ENCODE data around the gene BDP1. TPM values are rescaled to one million over a fixed set of nuclear protein-coding genes. Genes with fewer than 3 reads are reported as not detected.
"Not testable (repeated sequence)": the region's sequence is repeated elsewhere in the genome, so short reads cannot be mapped to it uniquely, and the experiment has no call there.

Gene BDP1, protein sequence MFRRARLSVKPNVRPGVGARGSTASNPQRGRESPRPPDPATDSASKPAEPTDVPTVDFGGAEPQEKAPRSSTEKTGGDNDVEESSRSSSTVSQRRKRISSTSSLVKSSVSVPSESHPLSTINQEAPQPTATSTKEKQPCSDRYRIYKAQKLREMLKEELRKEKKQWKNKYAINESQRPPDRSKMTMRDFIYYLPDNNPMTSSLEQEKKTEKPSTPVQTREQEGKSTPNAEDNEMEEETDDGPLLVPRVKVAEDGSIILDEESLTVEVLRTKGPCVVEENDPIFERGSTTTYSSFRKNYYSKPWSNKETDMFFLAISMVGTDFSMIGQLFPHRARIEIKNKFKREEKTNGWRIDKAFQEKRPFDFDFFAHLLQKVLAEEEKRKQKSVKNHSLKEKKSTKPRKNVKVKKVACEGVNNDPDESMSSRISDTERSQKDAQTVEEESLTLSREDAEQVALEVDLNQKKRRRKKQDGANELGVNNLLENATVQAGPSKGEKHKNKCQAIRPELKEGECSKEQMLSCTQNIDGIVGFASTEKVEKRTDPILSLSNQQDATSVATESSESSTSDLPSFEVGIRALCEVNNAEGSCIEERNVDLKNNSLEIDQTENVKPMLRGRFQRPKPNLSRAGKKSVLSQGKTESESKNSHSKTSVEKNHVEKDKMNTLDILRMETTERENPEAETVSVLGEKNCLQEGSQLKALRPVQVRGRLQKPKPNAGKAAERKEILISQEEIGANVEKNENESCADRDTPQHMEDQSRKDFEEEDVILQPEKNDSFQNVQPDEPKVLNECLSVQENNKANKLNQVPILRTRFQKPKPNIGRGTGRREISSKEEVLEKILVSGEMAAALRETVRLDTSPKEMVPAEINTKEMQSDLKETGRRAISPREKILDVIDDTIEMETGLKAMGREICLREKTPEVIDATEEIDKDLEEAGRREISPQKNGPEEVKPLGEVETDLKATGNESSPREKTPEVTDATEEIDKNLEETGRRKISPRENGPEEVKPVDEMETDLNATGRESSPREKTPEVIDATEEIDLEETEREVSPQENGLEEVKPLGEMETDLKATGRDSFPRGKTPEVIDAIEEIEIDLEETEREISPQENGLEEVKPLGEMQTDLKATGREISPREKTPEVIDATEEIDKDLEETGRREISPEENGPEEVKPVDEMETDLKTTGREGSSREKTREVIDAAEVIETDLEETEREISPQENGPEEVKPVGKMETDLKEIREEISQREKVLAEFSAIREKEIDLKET (N-terminal part only)
- total RNA-seq (10 to 100 TPM; 37.8 to 38.7 TPM), total RNA-seq (234 to 312 reads per million in 2 donors)

DNA sequence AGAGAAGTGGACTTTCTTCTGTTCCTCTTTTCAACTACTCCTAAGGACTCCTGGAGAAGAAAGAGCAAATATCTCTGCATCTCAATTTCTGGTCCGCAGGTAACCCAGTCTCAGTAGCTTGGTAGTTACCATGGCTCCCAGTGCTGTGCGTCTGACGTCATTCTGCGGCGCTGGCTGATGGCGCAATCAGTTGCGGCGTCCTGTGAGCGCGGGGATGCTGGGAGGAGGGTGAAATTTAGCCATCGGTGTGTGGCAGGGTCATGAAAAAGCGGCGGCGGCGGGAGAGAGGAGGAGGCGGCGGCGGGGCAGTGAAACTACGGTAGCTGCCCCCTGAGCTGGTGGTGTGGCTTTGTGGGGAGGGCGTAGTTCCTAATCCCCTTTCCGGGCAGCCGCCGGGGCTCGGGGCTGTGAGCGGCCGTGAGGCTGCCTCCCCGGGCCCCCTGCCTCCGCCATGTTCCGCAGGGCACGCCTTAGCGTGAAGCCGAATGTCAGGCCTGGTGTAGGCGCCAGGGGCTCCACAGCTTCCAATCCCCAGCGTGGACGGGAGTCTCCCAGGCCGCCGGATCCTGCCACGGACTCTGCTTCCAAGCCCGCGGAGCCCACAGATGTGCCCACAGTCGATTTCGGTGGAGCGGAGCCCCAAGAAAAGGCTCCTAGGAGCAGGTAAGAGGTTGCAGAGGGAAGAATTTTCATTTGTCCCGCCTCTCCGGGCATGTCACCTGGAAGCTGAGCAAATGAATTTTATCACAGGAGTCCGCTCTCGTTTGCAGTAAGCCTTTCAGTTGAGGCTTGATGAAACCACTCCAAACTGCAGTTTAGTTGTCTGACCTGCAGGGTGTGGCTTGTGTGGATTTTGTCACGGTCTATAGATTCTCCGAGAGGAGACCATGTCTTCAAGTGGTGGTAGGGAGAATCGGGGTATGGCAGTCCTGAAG, at the start of gene BDP1:
Gene BDP1, plus strand, starts transcription at position 225 of the 935 bp plus-strand sequence. Its CDS starts 227 bp downstream, at position 452.
- H3K9me3 ChIP-seq (ENCODE audit: control insufficient read depth, low read length, poor library complexity, severe bottlenecking), result no peaks in the 10 kb centered on the region
- Mint-ChIP-seq H3K4me3 (peak within 1 kb of the TSS; percentile 98), H3K36me3 (ENCODE audit: low read depth) (peaks cover 5% of the 10 kb centered on the region), H3K4me1 (peaks cover 22% of the 10 kb centered on the region), H3K27ac (peak within 1 kb of the TSS; percentile 97), H3K27me3 (peaks cover 19% of the 10 kb centered on the region)
- DNase-seq (peak; percentile 83 to 97 (median 88)), ATAC-seq (peak; percentile 89)

DNA sequence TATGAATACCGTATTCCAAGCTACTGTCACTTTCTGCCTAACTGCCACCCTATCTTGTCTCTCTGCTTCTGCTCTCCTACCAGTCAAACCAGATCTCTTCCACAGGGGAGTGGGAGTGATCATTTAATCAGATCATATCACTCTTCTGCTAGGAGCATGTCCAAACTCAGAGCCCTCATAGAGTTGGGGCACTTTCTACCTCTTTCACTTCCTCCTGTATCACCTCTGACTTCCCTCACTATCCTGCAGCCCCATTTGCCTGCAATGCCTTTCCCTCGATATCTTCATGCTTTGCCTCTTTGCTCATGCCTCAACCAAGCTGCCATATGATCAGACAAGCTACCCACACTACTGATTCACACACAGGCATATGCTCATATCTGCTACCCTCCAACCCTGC, 45.4 kb upstream of the BDP1 start:
- ATAC-seq; H3K9me3 ChIP-seq (ENCODE audit: control insufficient read depth, low read length, poor library complexity, severe bottlenecking); H3K27ac Mint-ChIP-seq; DNase-seq; H3K36me3 Mint-ChIP-seq (ENCODE audit: low read depth); H3K4me3 Mint-ChIP-seq; H3K4me1 Mint-ChIP-seq: not testable (repeated sequence)
- H3K27me3 Mint-ChIP-seq, result peaks cover 34% of the 10 kb centered on the region

DNA sequence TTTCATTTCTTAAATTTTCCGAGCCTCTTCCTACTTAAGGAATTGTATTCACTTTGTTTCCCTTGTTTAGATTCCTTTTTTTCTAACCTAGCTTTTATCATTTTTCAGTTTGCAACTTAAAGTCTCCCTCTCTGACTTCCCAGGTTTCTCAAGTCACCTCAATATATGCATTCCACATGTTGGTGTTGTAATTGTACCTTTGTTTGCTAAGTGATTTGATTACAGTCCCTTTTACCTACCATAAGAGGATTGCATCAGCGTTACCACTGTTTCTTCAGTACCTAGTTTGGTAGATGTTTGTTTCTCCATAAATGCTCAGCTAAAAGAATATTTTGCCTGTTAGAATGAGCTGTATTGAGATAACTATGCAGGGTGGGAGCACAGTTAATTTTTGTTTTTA, 39.8 kb upstream of the BDP1 start:
- ATAC-seq; H3K4me1 Mint-ChIP-seq; H3K9me3 ChIP-seq (ENCODE audit: control insufficient read depth, low read length, poor library complexity, severe bottlenecking); H3K4me3 Mint-ChIP-seq; DNase-seq; H3K36me3 Mint-ChIP-seq (ENCODE audit: low read depth); H3K27ac Mint-ChIP-seq: not testable (repeated sequence)
- peaks cover 58% of the 10 kb centered on the region for H3K27me3 Mint-ChIP-seq

DNA sequence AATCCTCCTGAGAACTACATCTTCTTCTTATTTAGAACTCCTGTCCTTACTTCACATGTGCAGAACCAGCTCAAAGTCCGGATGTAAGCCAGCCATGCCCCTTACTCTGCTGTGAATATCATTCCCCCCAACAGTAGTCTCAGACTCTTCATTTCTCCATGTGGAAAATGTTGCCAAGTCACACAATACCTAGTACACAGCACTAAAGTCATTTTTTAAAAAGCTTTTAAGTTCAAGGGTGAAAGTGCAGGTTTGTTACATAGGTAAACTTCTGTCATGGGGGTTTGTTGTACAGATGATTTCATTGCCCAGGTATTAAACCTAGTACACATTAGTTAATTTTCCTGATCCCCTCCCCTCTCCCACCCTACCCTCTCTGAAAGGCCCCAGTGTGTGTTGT, 37.4 kb upstream of the BDP1 start:
- peaks cover 57% of the 10 kb centered on the region for H3K27me3 Mint-ChIP-seq
- not testable (repeated sequence) for H3K36me3 Mint-ChIP-seq (ENCODE audit: low read depth)

DNA sequence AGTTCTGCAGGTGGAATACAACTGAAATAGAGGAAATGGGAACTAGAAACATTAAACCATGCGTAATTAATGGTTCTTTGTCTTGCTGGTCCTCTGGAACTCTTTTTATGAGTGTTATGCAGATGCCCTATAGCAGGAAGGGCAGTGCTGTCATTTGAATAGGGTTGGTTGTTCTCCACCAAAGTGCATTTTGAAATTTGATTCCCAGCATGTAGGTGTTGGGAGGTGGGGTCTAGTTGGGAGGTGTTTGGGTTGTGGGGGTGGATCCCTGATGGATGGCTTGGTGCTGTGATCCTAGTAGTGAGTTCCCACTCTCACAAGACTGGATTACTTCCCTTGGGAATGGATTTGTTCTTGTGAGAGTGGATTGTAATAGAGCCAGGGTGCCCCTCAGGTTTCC, 34.2 kb upstream of the BDP1 start:
- H3K27ac Mint-ChIP-seq; DNase-seq; ATAC-seq; H3K4me1 Mint-ChIP-seq; H3K9me3 ChIP-seq (ENCODE audit: control insufficient read depth, low read length, poor library complexity, severe bottlenecking); H3K36me3 Mint-ChIP-seq (ENCODE audit: low read depth); H3K4me3 Mint-ChIP-seq: not testable (repeated sequence)
- peaks cover 53% of the 10 kb centered on the region for H3K27me3 Mint-ChIP-seq

More for the DNA sequence above, 37.4 kb upstream of the BDP1 start:
- not testable (repeated sequence) for H3K4me1 Mint-ChIP-seq; ATAC-seq; H3K4me3 Mint-ChIP-seq; DNase-seq; H3K27ac Mint-ChIP-seq; H3K9me3 ChIP-seq (ENCODE audit: control insufficient read depth, low read length, poor library complexity, severe bottlenecking)

DNA sequence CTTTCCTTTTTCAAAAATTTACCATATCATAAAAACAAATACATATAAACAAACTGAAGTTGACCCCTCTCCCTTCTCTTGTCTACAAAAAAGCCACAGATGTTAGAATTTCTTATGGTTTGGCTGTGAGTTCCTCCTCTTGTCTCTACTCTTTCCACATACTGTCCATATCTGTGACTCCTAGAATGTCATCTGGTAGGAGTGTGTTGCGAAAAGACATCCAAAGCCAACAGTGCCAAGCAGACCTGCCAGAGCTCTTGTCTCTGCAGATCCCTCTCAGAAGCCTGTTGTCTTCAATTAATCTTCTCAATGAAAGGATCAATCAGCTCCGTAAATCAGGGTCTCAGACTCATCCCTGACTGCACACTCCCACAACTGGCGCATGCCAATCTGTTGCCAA, 31.6 kb upstream of the BDP1 start:
- H3K4me1 Mint-ChIP-seq, result not testable (repeated sequence)

DNA sequence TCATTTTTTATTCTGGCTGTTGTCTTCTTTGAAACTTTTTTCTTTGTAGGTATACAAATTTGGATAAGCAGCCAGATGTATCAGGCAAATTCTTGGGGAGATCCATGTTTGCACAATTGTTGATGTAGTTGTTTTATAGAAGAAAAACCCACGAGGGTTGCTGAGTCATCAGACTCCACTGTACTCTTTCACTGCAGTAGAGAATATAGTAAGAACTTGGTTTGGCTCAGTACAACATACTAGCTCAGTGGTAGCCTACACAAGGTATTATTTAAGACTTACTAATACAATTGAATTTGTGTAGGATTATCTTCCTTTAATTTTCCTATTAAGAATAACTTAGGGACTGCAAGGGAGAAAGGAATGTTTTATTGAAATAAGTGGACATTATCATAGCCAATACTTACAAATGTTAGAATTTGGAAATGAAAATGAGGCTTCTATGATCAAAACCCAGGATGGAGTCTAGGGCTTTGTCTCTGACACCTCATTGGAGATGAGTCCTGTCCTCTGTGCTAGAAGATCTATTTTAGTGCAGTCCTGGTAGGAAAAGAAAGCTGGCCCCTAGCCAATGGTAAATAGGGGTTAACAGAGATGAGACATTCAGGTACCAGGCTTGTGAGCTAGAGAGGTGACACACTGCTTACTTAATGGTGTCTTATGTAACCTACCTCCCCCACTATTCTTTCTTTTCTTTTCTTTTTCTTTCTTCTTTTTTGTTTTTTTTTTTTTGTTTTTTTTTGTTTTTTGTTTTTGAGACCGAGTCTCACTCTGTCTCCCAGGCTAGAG, 28.6 kb upstream of the BDP1 start:
- DNase-seq; H3K27ac Mint-ChIP-seq; ATAC-seq; H3K4me1 Mint-ChIP-seq; H3K4me3 Mint-ChIP-seq; H3K9me3 ChIP-seq (ENCODE audit: control insufficient read depth, low read length, poor library complexity, severe bottlenecking); H3K36me3 Mint-ChIP-seq (ENCODE audit: low read depth): not testable (repeated sequence)
- peaks cover 34% of the 10 kb centered on the region for H3K27me3 Mint-ChIP-seq

More for the DNA sequence above, 31.6 kb upstream of the BDP1 start:
- peaks cover 35% of the 10 kb centered on the region for H3K27me3 Mint-ChIP-seq
- H3K36me3 Mint-ChIP-seq (ENCODE audit: low read depth); H3K27ac Mint-ChIP-seq; H3K4me3 Mint-ChIP-seq; H3K9me3 ChIP-seq (ENCODE audit: control insufficient read depth, low read length, poor library complexity, severe bottlenecking); DNase-seq; ATAC-seq: not testable (repeated sequence)

DNA sequence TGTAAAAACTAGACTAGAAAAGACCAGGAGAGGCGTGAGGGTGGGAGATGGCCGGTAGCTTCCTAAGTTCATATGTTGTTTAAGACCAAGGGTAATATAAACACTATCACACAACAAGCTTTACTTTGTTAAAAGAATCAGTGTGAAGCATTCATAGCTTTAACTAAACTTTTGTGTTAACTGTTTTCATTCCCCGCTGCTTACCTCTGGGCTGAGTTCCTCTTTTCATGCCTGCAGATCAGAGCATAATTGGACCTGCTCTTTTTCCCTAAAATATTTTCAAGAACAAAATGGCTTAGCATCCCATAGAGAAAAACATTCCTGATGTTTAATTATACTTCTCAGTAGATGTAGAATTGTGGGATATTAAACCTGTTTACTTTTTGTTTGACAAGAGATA, 23.0 kb upstream of the BDP1 start:
- not testable (repeated sequence) for H3K4me3 Mint-ChIP-seq; ATAC-seq; DNase-seq; H3K9me3 ChIP-seq (ENCODE audit: control insufficient read depth, low read length, poor library complexity, severe bottlenecking); H3K27ac Mint-ChIP-seq; H3K4me1 Mint-ChIP-seq; H3K36me3 Mint-ChIP-seq (ENCODE audit: low read depth)
- peaks cover 28% of the 10 kb centered on the region for H3K27me3 Mint-ChIP-seq

DNA sequence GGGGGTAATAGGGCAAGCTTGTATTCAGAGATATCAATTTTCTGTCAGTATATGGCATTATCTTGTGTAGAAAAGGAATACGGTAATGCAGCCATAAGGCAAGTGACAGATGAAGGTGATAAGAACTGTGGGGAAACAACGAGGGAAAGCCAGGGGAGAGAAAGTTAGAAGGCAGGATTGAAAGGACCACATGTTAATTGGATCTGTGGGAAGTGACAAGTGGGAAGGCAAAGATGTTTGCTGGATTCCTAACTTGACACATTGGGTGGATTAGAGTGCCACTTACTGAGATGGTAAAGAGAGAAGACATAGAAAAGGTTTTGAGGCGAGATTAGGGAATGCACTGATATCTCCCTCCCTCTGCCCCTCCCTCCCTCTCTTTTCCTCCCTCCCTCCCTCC, 20.6 kb upstream of the BDP1 start:
- H3K27me3 Mint-ChIP-seq, result peaks cover 17% of the 10 kb centered on the region
- H3K27ac Mint-ChIP-seq; H3K36me3 Mint-ChIP-seq (ENCODE audit: low read depth): not testable (repeated sequence)

DNA sequence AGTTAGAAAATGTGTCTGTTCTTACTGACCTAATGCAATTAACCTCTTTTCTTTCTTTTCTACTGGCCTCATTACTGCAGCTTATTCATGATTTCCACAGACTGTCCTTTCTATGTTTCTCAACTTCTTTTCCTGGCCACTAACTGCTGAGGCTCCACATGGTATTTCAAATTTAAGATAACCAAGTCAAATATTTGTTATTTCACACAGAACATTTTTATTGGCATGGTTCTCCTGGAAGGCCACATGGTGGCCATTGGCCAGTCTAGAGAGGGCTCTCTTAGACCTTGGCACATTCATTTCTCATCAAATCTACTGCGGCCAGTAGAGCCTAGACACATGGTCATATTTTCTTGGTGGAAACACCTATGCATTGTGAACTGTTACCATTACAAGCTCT, 13.9 kb upstream of the BDP1 start:
- H3K27me3 Mint-ChIP-seq, result peaks cover 20% of the 10 kb centered on the region
- H3K36me3 Mint-ChIP-seq (ENCODE audit: low read depth); DNase-seq; H3K9me3 ChIP-seq (ENCODE audit: control insufficient read depth, low read length, poor library complexity, severe bottlenecking); ATAC-seq; H3K4me1 Mint-ChIP-seq; H3K27ac Mint-ChIP-seq; H3K4me3 Mint-ChIP-seq: not testable (repeated sequence)

More for the DNA sequence above, 20.6 kb upstream of the BDP1 start:
- not testable (repeated sequence) for H3K4me3 Mint-ChIP-seq; ATAC-seq; H3K4me1 Mint-ChIP-seq; H3K9me3 ChIP-seq (ENCODE audit: control insufficient read depth, low read length, poor library complexity, severe bottlenecking); DNase-seq

DNA sequence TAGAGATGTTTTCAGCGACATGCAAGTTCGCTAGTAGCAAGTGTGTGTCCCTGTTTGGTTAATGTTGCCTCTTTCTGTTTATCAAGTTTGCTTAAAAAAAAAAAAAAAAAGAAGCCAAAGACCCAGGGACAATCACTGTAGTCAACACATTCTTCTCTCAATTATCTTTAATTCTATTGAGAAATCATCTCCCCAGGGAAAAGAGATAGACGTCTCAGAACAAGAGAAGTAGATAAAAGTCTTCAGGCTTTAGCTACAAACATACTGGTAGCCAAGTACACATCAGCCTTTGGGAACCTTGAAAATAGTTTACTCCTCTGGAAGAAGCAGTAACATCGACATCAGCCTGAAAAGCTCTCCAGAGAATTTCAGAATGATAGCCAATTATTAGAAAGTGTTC, 11.6 kb upstream of the BDP1 start:
- not testable (repeated sequence) for H3K4me3 Mint-ChIP-seq
- peaks cover 20% of the 10 kb centered on the region for H3K27me3 Mint-ChIP-seq

More for the DNA sequence above, 11.6 kb upstream of the BDP1 start:
- not testable (repeated sequence) for ATAC-seq; H3K9me3 ChIP-seq (ENCODE audit: control insufficient read depth, low read length, poor library complexity, severe bottlenecking); H3K36me3 Mint-ChIP-seq (ENCODE audit: low read depth); DNase-seq; H3K27ac Mint-ChIP-seq; H3K4me1 Mint-ChIP-seq
